Liver (tissue), 9 donors: ENCODE data around the gene CYP11A1. TPM values are rescaled to one million over a fixed set of nuclear protein-coding genes. Genes with fewer than 3 reads are reported as not detected.

Experiments used
- DNase-seq: peaks from one replicate; pipeline ENCODE4 v3.0.0-alpha.2; 2017; ENCODE audit warnings: low spot score
- H3K27ac ChIP-seq, 2 donors: one replicate each; pipeline ENCODE4 v1.7.0; 2013; ENCODE audit warnings: inconsistent platforms in 2 of 2, low read length in 2 of 2, control low read depth in 1 of 2, low read depth in 1 of 2, mild to moderate bottlenecking in 1 of 2
- H3K27me3 ChIP-seq, 4 donors: one replicate each; pipeline versions ENCODE4 v1.6.1 to v1.7.0; 2013; ENCODE audit warnings: low read length in 3 of 4, inconsistent platforms in 1 of 4, mild to moderate bottlenecking in 1 of 4, moderate library complexity in 1 of 4; ENCODE audit not compliant: control insufficient read depth in 4 of 4, insufficient read depth in 4 of 4
- H3K36me3 ChIP-seq, 4 donors: one replicate each; pipeline versions ENCODE4 v1.6.1 to v1.7.0; 2013; ENCODE audit warnings: low read length in 3 of 4, mild to moderate bottlenecking in 3 of 4, low read depth in 1 of 4, moderate library complexity in 1 of 4; ENCODE audit not compliant: control insufficient read depth in 4 of 4, insufficient read depth in 3 of 4
- H3K4me1 ChIP-seq, 4 donors: one replicate each; pipeline versions ENCODE4 v1.6.1 to v1.7.0; 2013; ENCODE audit warnings: low read length in 3 of 4, mild to moderate bottlenecking in 3 of 4, moderate library complexity in 1 of 4; ENCODE audit not compliant: control insufficient read depth in 4 of 4, insufficient read depth in 4 of 4
- H3K4me3 ChIP-seq, 3 donors: one replicate each; pipeline versions ENCODE4 v1.6.1 to v1.7.0; 2013; ENCODE audit warnings: low read length in 3 of 3, control low read depth in 1 of 3, low read depth in 1 of 3, mild to moderate bottlenecking in 1 of 3
- H3K9ac ChIP-seq, 2 donors: one replicate each; pipeline ENCODE4 v1.7.0; 2013; ENCODE audit warnings: low read length in 2 of 2, mild to moderate bottlenecking in 2 of 2, moderate library complexity in 2 of 2, control low read depth in 1 of 2, low read depth in 1 of 2
- H3K9me3 ChIP-seq, 4 donors: one replicate each; pipeline versions ENCODE4 v1.6.1 to v1.7.0; 2013; ENCODE audit warnings: low read length in 3 of 4; ENCODE audit not compliant: control insufficient read depth in 4 of 4
- EGR1 ChIP-seq, 2 donors: IDR thresholded peaks; 2 replicates each; pipeline ENCODE4 v1.6.1; 2016 to 2018; ENCODE audit warnings: antibody characterized with exemption in 2 of 2, low read depth in 2 of 2
- FOXA1 ChIP-seq: IDR thresholded peaks from 2 replicates; pipeline ENCODE4 v1.6.1; 2016; ENCODE audit warnings: antibody characterized with exemption
- GABPA ChIP-seq, 2 donors: IDR thresholded peaks in 1 of 2; conservative IDR thresholded peaks in 1 of 2; 2 replicates each; pipeline ENCODE4 v1.6.1; 2016; ENCODE audit warnings: antibody characterized with exemption in 2 of 2, mild to moderate bottlenecking in 1 of 2, moderate library complexity in 1 of 2
- HNF4A ChIP-seq, 2 donors: conservative IDR thresholded peaks; 2 replicates each; pipeline ENCODE4 v1.6.1; 2016; ENCODE audit warnings: antibody characterized with exemption in 2 of 2, mild to moderate bottlenecking in 2 of 2
- HNF4G ChIP-seq: IDR thresholded peaks from 2 replicates; pipeline ENCODE4 v1.6.1; 2016; ENCODE audit warnings: antibody characterized with exemption
- JUND ChIP-seq, 2 donors: IDR thresholded peaks; 2 replicates each; pipeline ENCODE4 v1.6.1; 2016; ENCODE audit warnings: antibody characterized with exemption in 2 of 2
- NR2F2 ChIP-seq: IDR thresholded peaks from 2 replicates; pipeline ENCODE4 v1.6.1; 2016; ENCODE audit warnings: antibody characterized with exemption
- RAD21 ChIP-seq, 2 donors: IDR thresholded peaks; 2 replicates each; pipeline ENCODE4 v1.6.1; 2016; ENCODE audit warnings: antibody characterized with exemption in 2 of 2, mild to moderate bottlenecking in 2 of 2
- RXRA ChIP-seq, 2 donors: IDR thresholded peaks; 2 replicates each; pipeline ENCODE4 v1.6.1; 2017 to 2018; ENCODE audit warnings: antibody characterized with exemption in 2 of 2, mild to moderate bottlenecking in 1 of 2
- SP1 ChIP-seq: IDR thresholded peaks from 2 replicates; pipeline ENCODE4 v1.6.1; 2018; ENCODE audit warnings: antibody characterized with exemption, mild to moderate bottlenecking
- TAF1 ChIP-seq: conservative IDR thresholded peaks from 2 replicates; pipeline ENCODE4 v1.6.1; 2016; ENCODE audit warnings: antibody characterized with exemption, mild to moderate bottlenecking
- YY1 ChIP-seq: IDR thresholded peaks from 2 replicates; pipeline ENCODE4 v1.6.1; 2016; ENCODE audit warnings: antibody characterized with exemption, mild to moderate bottlenecking
- WGBS: extraction: QIAGEN DNeasy Blood & Tissue Kit; methylation state at CpG from one replicate; pipeline ENCODE4 v1.1.7; 2013; 5-methylcytosine and 5-hydroxymethylcytosine counted together
- polyA plus RNA-seq, 2 donors: library from polyadenylated mRNA; stranded (reverse) in 1 of 2; unstranded in 1 of 2; fragments of 200-250 nt in 1 of 2; fragments of >200 nt in 1 of 2; fragmentation: Nextera tagmentation in 1 of 2; extraction: Ambion mirVana in 1 of 2; gene quantifications; one replicate each; pipeline versions ENCODE4 v1.2.1 to v1.2.3, GENCODE V29; 2013 to 2015
- total RNA-seq, 2 donors: library from RNA; depleted of rRNA; stranded (reverse); fragments of >200 nt; gene quantifications; one replicate each; pipeline ENCODE4 v1.2.3, GENCODE V29; 2014
- TF ChIP-seq, protein P1 (sequence below): IDR thresholded peaks from 2 replicates; pipeline ENCODE4 v1.6.1; 2016; ENCODE audit warnings: antibody characterized with exemption
- TF ChIP-seq, protein P2 (sequence below): IDR thresholded peaks from 2 replicates; pipeline ENCODE4 v1.6.1; 2016; ENCODE audit warnings: antibody characterized with exemption
- TF ChIP-seq, protein P3 (sequence below): fragments of 150-350 bp; IDR thresholded peaks from 2 replicates; pipeline ENCODE4 v1.5.1; 2017; ENCODE audit warnings: improper control_type of control experiment, low read depth, low read length; ENCODE audit not compliant: missing input control
- TF ChIP-seq, protein P4 (sequence below): IDR thresholded peaks from 2 replicates; pipeline ENCODE4 v1.6.1; 2016; ENCODE audit warnings: antibody characterized with exemption, mild to moderate bottlenecking
- TF ChIP-seq, protein P5 (sequence below): IDR thresholded peaks from 2 replicates; pipeline ENCODE4 v1.6.1; 2016; ENCODE audit warnings: antibody characterized with exemption
- donor health status: healthy.
- donor health status: healthy.
- donor health status: healthy.
- donor health status: healthy.
- donor health status: healthy.

CYP11A1 gene
- total and polyA plus RNA-seq, 4 donors = 0.47 to 2.3 (median 1.9) TPM

DNA sequence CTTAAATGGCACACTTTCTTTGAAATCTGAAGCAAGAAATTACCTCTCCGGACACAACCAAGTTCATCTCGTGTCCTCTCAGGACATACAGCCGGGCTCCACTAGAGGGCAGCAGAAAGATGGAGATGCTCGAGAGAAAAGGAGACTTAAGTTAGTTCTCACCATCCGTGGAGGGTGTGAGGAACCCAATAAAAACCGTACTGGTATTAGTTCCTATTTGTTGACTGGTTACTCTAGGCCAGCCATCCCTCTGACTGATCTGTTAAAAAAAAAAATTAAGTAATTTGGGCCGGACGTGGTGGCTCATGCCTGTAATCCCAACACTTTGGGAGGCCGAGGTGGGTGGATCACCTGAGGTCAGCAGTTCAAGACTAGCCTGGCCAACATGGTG lies 7.9 kb upstream of the CYP11A1 start:
- no peak overlapping the region for H3K27ac ChIP-seq
- no peaks in the 10 kb centered on the region for H3K9me3 ChIP-seq
- peak; percentile 83 for DNase-seq
- H3K4me1 ChIP-seq = peaks cover 0 to 18% (median 11%) of the 10 kb centered on the region in 4 donors
- WGBS = 14% methylated on average over 9 of the region's 9 CpGs
- H3K36me3 ChIP-seq = no peaks in the 10 kb centered on the region
- no peak overlapping the region for H3K9ac ChIP-seq
- H3K4me3 ChIP-seq = no peak overlapping the region
- no peaks in the 10 kb centered on the region for H3K27me3 ChIP-seq
- TF ChIP-seq, protein P1, sequence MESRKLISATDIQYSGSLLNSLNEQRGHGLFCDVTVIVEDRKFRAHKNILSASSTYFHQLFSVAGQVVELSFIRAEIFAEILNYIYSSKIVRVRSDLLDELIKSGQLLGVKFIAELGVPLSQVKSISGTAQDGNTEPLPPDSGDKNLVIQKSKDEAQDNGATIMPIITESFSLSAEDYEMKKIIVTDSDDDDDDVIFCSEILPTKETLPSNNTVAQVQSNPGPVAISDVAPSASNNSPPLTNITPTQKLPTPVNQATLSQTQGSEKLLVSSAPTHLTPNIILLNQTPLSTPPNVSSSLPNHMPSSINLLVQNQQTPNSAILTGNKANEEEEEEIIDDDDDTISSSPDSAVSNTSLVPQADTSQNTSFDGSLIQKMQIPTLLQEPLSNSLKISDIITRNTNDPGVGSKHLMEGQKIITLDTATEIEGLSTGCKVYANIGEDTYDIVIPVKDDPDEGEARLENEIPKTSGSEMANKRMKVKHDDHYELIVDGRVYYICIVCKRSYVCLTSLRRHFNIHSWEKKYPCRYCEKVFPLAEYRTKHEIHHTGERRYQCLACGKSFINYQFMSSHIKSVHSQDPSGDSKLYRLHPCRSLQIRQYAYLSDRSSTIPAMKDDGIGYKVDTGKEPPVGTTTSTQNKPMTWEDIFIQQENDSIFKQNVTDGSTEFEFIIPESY = no peak
- no peak for TF ChIP-seq YY1
- TF ChIP-seq EGR1 (IDR thresholded peaks at IDR 0.05; ENCODE audit: low read depth in 2 of 2) = no peak
- no peak for TF ChIP-seq GABPA (IDR thresholded peaks at IDR 0.05 in 1 of 2, conservative IDR thresholded peaks at IDR 0.05 in 1 of 2)
- TF ChIP-seq JUND (IDR thresholded peaks at IDR 0.05) = no peak
- TF ChIP-seq, protein P2, sequence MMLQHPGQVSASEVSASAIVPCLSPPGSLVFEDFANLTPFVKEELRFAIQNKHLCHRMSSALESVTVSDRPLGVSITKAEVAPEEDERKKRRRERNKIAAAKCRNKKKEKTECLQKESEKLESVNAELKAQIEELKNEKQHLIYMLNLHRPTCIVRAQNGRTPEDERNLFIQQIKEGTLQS = no peak
- TF ChIP-seq, protein P3, sequence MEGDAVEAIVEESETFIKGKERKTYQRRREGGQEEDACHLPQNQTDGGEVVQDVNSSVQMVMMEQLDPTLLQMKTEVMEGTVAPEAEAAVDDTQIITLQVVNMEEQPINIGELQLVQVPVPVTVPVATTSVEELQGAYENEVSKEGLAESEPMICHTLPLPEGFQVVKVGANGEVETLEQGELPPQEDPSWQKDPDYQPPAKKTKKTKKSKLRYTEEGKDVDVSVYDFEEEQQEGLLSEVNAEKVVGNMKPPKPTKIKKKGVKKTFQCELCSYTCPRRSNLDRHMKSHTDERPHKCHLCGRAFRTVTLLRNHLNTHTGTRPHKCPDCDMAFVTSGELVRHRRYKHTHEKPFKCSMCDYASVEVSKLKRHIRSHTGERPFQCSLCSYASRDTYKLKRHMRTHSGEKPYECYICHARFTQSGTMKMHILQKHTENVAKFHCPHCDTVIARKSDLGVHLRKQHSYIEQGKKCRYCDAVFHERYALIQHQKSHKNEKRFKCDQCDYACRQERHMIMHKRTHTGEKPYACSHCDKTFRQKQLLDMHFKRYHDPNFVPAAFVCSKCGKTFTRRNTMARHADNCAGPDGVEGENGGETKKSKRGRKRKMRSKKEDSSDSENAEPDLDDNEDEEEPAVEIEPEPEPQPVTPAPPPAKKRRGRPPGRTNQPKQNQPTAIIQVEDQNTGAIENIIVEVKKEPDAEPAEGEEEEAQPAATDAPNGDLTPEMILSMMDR = peak; percentile 81
- TF ChIP-seq RXRA (IDR thresholded peaks at IDR 0.05) = no peak
- peak; percentile 69 to 78 for TF ChIP-seq RAD21 (IDR thresholded peaks at IDR 0.05)
- no peak for TF ChIP-seq FOXA1

DNA sequence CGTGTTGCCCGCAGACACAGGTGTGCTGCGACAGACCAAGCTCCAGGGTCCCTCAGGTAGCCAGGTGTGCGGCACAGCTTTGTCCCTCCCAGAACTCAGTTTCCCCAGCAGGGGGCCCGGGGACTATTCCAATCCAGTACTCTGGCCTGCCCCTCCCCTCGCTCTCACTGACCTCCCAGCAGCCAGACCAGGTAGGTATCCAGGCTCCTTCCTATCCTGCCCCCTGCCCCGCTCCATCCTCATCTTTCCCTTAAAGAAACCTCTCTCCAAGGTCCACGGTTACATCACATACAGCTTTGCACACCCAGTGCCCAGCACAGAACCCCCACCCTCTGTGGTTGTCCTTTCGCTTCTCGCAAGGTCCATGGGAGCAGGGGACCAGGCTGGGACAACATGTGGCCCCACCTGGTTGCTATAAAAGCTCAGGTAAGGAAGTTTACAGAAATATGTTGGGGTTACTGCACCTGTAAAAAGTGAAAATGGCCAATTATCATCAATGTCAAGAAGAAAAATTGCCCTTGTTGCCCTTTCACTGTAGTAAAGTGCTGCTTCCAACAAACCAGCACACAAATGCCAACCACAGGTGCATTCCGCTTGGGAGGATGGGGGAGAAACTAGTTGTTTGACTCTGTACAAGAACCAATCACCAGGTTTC lies 7.3 kb upstream of the CYP11A1 start:
- WGBS = 26% methylated on average over 11 of the region's 11 CpGs
- no peak for DNase-seq
- Histone ChIP-seq H3K4me3 (no peak overlapping the region), H3K9ac (no peak overlapping the region), H3K4me1 (peaks cover 0 to 18% (median 11%) of the 10 kb centered on the region in 4 donors), H3K36me3 (no peaks in the 10 kb centered on the region), H3K9me3 (no peaks in the 10 kb centered on the region), H3K27ac (no peak overlapping the region), H3K27me3 (no peaks in the 10 kb centered on the region)
- no peak for TF ChIP-seq EGR1 (IDR thresholded peaks at IDR 0.05; ENCODE audit: low read depth in 2 of 2)
- TF ChIP-seq NR2F2 = no peak
- TF ChIP-seq, protein P4, sequence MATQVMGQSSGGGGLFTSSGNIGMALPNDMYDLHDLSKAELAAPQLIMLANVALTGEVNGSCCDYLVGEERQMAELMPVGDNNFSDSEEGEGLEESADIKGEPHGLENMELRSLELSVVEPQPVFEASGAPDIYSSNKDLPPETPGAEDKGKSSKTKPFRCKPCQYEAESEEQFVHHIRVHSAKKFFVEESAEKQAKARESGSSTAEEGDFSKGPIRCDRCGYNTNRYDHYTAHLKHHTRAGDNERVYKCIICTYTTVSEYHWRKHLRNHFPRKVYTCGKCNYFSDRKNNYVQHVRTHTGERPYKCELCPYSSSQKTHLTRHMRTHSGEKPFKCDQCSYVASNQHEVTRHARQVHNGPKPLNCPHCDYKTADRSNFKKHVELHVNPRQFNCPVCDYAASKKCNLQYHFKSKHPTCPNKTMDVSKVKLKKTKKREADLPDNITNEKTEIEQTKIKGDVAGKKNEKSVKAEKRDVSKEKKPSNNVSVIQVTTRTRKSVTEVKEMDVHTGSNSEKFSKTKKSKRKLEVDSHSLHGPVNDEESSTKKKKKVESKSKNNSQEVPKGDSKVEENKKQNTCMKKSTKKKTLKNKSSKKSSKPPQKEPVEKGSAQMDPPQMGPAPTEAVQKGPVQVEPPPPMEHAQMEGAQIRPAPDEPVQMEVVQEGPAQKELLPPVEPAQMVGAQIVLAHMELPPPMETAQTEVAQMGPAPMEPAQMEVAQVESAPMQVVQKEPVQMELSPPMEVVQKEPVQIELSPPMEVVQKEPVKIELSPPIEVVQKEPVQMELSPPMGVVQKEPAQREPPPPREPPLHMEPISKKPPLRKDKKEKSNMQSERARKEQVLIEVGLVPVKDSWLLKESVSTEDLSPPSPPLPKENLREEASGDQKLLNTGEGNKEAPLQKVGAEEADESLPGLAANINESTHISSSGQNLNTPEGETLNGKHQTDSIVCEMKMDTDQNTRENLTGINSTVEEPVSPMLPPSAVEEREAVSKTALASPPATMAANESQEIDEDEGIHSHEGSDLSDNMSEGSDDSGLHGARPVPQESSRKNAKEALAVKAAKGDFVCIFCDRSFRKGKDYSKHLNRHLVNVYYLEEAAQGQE = no peak
- no peak for TF ChIP-seq JUND (IDR thresholded peaks at IDR 0.05)
- no peak for TF ChIP-seq RXRA (IDR thresholded peaks at IDR 0.05)
- TF ChIP-seq, protein P3 = no peak
- TF ChIP-seq SP1 = no peak
- TF ChIP-seq, protein P5, sequence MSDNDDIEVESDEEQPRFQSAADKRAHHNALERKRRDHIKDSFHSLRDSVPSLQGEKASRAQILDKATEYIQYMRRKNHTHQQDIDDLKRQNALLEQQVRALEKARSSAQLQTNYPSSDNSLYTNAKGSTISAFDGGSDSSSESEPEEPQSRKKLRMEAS = no peak
- no peak for TF ChIP-seq TAF1
- no peak for TF ChIP-seq HNF4G
- TF ChIP-seq HNF4A (conservative IDR thresholded peaks at IDR 0.05) = no peak
- TF ChIP-seq RAD21 (IDR thresholded peaks at IDR 0.05) = no peak
- no peak for TF ChIP-seq GABPA (IDR thresholded peaks at IDR 0.05 in 1 of 2, conservative IDR thresholded peaks at IDR 0.05 in 1 of 2)
